Panc1 (cell line): ENCODE measurements around the gene AGPS.

Source experiments
- CTCF ChIP-seq: fragments of 450-650 bp; IDR thresholded peaks from 2 replicates; pipeline ENCODE4 v1.5.1; 2017; ENCODE audit warnings: mild to moderate bottlenecking
- POLR2AphosphoS5 ChIP-seq: IDR thresholded peaks from 2 replicates; pipeline ENCODE4 v1.6.1; 2012; ENCODE audit warnings: mild to moderate bottlenecking, low read depth, low read length, moderate library complexity
- REST ChIP-seq, 2 experiments: IDR thresholded peaks; 2 replicates each; pipeline ENCODE4 v1.6.1; 2011 to 2012; ENCODE audit warnings: low read depth in 2 of 2, control low read depth in 1 of 2, low read length in 1 of 2, mild to moderate bottlenecking in 1 of 2, moderate library complexity in 1 of 2; ENCODE audit not compliant: insufficient read depth in 1 of 2
- TCF7L2 ChIP-seq: IDR thresholded peaks from 2 replicates; pipeline ENCODE4 v1.6.1; 2011; ENCODE audit warnings: mild to moderate bottlenecking, low read depth, low read length, inconsistent platforms

GRCh38 chr2:177572236-177572671 is 179.7 kb downstream of the AGPS start:
- TF ChIP-seq CTCF (no peak), TCF7L2 (no peak), REST (IDR thresholded peaks at IDR 0.05; ENCODE audit: insufficient read depth in 1 of 2, low read depth in 2 of 2, low read length in 1 of 2) (no peak), POLR2AphosphoS5 (no peak)
